ENCODE results near the gene FOXP1.

DNA sequence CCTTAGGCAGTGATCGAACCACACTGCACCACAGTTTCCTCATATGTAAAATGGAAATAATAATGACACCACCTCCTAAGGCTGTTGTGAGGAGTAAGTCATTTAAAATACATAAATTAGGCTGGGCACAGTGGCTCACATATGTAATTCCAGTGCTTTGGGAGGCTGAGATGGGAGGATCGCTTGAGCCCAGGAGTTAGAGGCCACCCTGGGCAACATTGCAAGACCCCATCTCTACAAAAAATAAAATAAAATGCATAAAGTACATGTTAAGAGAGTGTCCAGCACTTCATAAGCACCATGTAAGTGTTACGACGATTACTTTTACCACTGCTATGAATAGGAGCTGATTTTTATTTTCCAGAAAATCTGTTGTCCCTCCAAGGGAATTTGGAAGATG is 440.0 kb downstream of the FOXP1 start:
- TF ChIP-seq ZFP3 (CRISPR knock-in tag; IDR thresholded peaks at IDR 0.05) (no peak), TOX (CRISPR knock-in tag; IDR thresholded peaks at IDR 0.05; ENCODE audit: borderline replicate concordance) (no peak), SNAI2 (CRISPR knock-in tag; IDR thresholded peaks at IDR 0.05) (no peak), OSR1 (CRISPR knock-in tag; IDR thresholded peaks at IDR 0.05) (no peak), BACH2 (CRISPR knock-in tag; IDR thresholded peaks at IDR 0.05; ENCODE audit: borderline replicate concordance) (no peak), CSDC2 (CRISPR knock-in tag; IDR thresholded peaks at IDR 0.05) (no peak), TCF4 (CRISPR knock-in tag; IDR thresholded peaks at IDR 0.05; ENCODE audit: borderline replicate concordance) (no peak), ARNTL (CRISPR knock-in tag; IDR thresholded peaks at IDR 0.05; ENCODE audit: borderline replicate concordance, low read depth) (no peak), PPARA (CRISPR knock-in tag; IDR thresholded peaks at IDR 0.05; ENCODE audit: borderline replicate concordance) (no peak), ZFP30 (CRISPR knock-in tag; IDR thresholded peaks at IDR 0.05) (no peak), ZNF70 (CRISPR knock-in tag; IDR thresholded peaks at IDR 0.05) (no peak), ZC3H10 (CRISPR knock-in tag; IDR thresholded peaks at IDR 0.05) (no peak)
- TF ChIP-seq, protein P1, sequence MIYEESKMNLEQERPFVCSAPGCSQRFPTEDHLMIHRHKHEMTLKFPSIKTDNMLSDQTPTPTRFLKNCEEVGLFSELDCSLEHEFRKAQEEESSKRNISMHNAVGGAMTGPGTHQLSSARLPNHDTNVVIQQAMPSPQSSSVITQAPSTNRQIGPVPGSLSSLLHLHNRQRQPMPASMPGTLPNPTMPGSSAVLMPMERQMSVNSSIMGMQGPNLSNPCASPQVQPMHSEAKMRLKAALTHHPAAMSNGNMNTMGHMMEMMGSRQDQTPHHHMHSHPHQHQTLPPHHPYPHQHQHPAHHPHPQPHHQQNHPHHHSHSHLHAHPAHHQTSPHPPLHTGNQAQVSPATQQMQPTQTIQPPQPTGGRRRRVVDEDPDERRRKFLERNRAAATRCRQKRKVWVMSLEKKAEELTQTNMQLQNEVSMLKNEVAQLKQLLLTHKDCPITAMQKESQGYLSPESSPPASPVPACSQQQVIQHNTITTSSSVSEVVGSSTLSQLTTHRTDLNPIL (CRISPR knock-in tag; IDR thresholded peaks at IDR 0.05; ENCODE audit: low read depth) = no peak
- TF ChIP-seq, protein P2, sequence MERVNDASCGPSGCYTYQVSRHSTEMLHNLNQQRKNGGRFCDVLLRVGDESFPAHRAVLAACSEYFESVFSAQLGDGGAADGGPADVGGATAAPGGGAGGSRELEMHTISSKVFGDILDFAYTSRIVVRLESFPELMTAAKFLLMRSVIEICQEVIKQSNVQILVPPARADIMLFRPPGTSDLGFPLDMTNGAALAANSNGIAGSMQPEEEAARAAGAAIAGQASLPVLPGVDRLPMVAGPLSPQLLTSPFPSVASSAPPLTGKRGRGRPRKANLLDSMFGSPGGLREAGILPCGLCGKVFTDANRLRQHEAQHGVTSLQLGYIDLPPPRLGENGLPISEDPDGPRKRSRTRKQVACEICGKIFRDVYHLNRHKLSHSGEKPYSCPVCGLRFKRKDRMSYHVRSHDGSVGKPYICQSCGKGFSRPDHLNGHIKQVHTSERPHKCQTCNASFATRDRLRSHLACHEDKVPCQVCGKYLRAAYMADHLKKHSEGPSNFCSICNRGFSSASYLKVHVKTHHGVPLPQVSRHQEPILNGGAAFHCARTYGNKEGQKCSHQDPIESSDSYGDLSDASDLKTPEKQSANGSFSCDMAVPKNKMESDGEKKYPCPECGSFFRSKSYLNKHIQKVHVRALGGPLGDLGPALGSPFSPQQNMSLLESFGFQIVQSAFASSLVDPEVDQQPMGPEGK (CRISPR knock-in tag; IDR thresholded peaks at IDR 0.05; ENCODE audit: borderline replicate concordance) = no peak

Data from SK-N-SH treated with all-trans-retinoic acid at 6 μM for 48 hours (cell line).